Calu3 (cell line): ENCODE data around the gene NOB1. TPM values are rescaled to one million over a fixed set of nuclear protein-coding genes. Genes with fewer than 3 reads are reported as not detected.
A peak's percentile ranks its signal among the peaks of the same experiment; 100 is the strongest.

Experiments
- BruUV-seq: library from RNA; stranded (reverse); fragments of 400-500 nt; replicated peaks from 2 replicates; lab custom pipeline; 2021; lab: Mats Ljungman, UMichigan
- CTCF ChIA-PET: fragments of 300-600 bp; sonication (Branson Sonifier 250); formaldehyde crosslinking; loops from one replicate; lab custom pipeline; 2022; ENCODE audit warnings: antibody characterized with exemption; lab: Charles Lee
- DNase-seq: peaks from one replicate; pipeline ENCODE4 v3.0.0; 2022
- H3K27ac Mint-ChIP-seq: one replicate; pipeline ENCODE4 v1.8.0; 2022; ENCODE audit warnings: mixed read lengths; ENCODE audit not compliant: unreplicated experiment
- H3K27me3 Mint-ChIP-seq: one replicate; pipeline ENCODE4 v1.8.0; 2022; ENCODE audit warnings: mixed read lengths; ENCODE audit not compliant: unreplicated experiment
- H3K36me3 Mint-ChIP-seq: one replicate; pipeline ENCODE4 v1.8.0; 2022; ENCODE audit warnings: mild to moderate bottlenecking, moderate library complexity, mixed read lengths; ENCODE audit not compliant: insufficient read depth, unreplicated experiment
- H3K4me1 Mint-ChIP-seq: one replicate; pipeline ENCODE4 v1.8.0; 2022; ENCODE audit warnings: mild to moderate bottlenecking, low read depth, mixed read lengths; ENCODE audit not compliant: unreplicated experiment
- H3K4me3 Mint-ChIP-seq: one replicate; pipeline ENCODE4 v1.8.0; 2022; ENCODE audit warnings: mild to moderate bottlenecking, low read depth, moderate library complexity, mixed read lengths; ENCODE audit not compliant: unreplicated experiment
- H3K9me3 Mint-ChIP-seq: one replicate; pipeline ENCODE4 v1.8.0; 2022; ENCODE audit warnings: low read depth, mixed read lengths; ENCODE audit not compliant: unreplicated experiment
- CTCF ChIP-seq: fragments of 200-600 bp; IDR thresholded peaks from one replicate; pipeline ENCODE4 v1.8.0; 2022; ENCODE audit warnings: antibody characterized with exemption; ENCODE audit not compliant: unreplicated experiment
- intact Hi-C: fragments of 100-400 bp; cut with micrococcal nuclease; formaldehyde crosslinking; loops from one replicate; pipeline ENCODE4 v1.10.0; 2022; ENCODE audit not compliant: unreplicated experiment
- total RNA-seq: library from RNA; stranded (reverse); gene quantifications from 2 replicates; pipeline ENCODE4 v1.2.3, GENCODE V29; 2022

Gene NOB1
- total RNA-seq, 1 experiment from 2014 or later, result 82.4 TPM

GRCh38 chr16:69748694-69749345 lies 5.9 kb downstream of the NOB1 start:
- H3K27me3 Mint-ChIP-seq, result no peaks in the 10 kb centered on the region
- no peak overlapping the region for H3K27ac Mint-ChIP-seq
- peaks cover 87% of the 10 kb centered on the region for H3K36me3 Mint-ChIP-seq
- CTCF ChIA-PET, result no interaction called here
- H3K9me3 Mint-ChIP-seq, result no peaks in the 10 kb centered on the region
- H3K4me3 Mint-ChIP-seq, result no peak overlapping the region
- peaks cover 25% of the 10 kb centered on the region for H3K4me1 Mint-ChIP-seq
- intact Hi-C loops, result no loop called here
- no peak for TF ChIP-seq CTCF
- BruUV-seq, result no TSS peak
- no peak for DNase-seq

GRCh38 chr16:69747115-69747514 lies 7.6 kb downstream of the NOB1 start:
- Mint-ChIP-seq H3K27me3 (no peaks in the 10 kb centered on the region), H3K27ac (no peak overlapping the region), H3K9me3 (no peaks in the 10 kb centered on the region), H3K4me1 (peaks cover 21% of the 10 kb centered on the region), H3K36me3 (peaks cover 87% of the 10 kb centered on the region), H3K4me3 (no peak overlapping the region)
- CTCF ChIA-PET, result interaction anchor here (0.7 kb wide), 1 partner anchor 716 kb away, joined by 4 read pairs; no protein-coding TSS in a partner anchor
- intact Hi-C loops, result no loop called here
- no TSS peak for BruUV-seq
- DNase-seq, result no peak
- no peak for TF ChIP-seq CTCF

- BruUV-seq, result no TSS peak
- H3K4me3 Mint-ChIP-seq, result no peak overlapping the region
- no peak overlapping the region for H3K27ac Mint-ChIP-seq
- CTCF ChIA-PET, result interaction anchor here (1.4 to 1.7 kb wide), 2 partner anchors 9 to 22 kb away, joined by 4 to 7 read pairs; partner anchors contain the start of gene NOB1
- intact Hi-C loops, result no loop called here
- peaks cover 26% of the 10 kb centered on the region for H3K4me1 Mint-ChIP-seq
- TF ChIP-seq CTCF, result no peak
- peaks cover 85% of the 10 kb centered on the region for H3K36me3 Mint-ChIP-seq
- no peaks in the 10 kb centered on the region for H3K9me3 Mint-ChIP-seq
- DNase-seq, result no peak
- H3K27me3 Mint-ChIP-seq, result no peaks in the 10 kb centered on the region
These were observed 8.8 kb downstream of the NOB1 start for GRCh38 chr16:69745959-69746358.

- peaks cover 26% of the 10 kb centered on the region for H3K4me1 Mint-ChIP-seq
- peaks cover 84% of the 10 kb centered on the region for H3K36me3 Mint-ChIP-seq
- peak overlapping the region; percentile 18 for H3K27ac Mint-ChIP-seq
- H3K27me3 Mint-ChIP-seq, result no peaks in the 10 kb centered on the region
- H3K4me3 Mint-ChIP-seq, result no peak overlapping the region
- H3K9me3 Mint-ChIP-seq, result no peaks in the 10 kb centered on the region
- CTCF ChIA-PET, result interaction anchor here (1.4 to 1.7 kb wide), 2 partner anchors 9 to 21 kb away, joined by 4 to 7 read pairs; partner anchors contain the start of gene NOB1
- no peak for TF ChIP-seq CTCF
- intact Hi-C loops, result no loop called here
- DNase-seq, result no peak
- no TSS peak for BruUV-seq
These were observed 9.5 kb downstream of the NOB1 start for GRCh38 chr16:69745232-69745612.
